Measurements from ENCODE around the gene SMOC2. TPM values are rescaled to one million over a fixed set of nuclear protein-coding genes. Genes with fewer than 3 reads are reported as not detected.

SMOC2 gene
- total and polyA plus RNA-seq, 2 of the 4 experiments (the other 2 are of a cell fraction), result not detected

DNA sequence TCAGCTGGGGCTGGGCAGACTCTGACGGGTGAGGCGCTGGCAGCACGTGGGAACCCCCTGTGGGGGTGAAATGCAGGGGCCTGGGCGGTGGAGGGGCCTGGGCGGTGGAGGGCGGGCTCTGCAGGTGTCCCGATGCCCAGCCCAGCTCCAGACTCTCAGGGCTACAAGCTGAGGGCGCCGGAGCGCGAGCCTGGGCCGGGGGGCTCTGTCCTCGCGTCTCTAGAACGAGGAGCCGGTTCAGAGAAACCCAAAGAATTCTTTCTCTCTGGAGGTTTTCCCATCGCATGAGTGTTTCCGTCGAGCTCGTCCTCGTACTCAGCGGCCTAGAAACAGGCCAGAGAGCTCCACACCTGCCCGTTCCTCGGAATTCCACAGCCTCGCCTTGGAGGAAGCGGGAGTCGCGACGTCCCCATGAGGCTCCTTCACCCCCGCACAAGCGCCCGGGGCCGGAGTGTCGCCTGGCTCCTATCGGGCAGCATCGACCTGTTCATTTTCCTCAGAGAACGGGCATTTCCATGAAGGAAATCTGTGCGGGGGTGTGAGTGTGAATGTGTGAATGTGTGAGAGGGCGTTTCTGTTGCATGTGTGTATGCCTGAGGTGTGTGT, 76.9 kb downstream of the SMOC2 start:
- Histone ChIP-seq H3K4me3 (ENCODE audit: insufficient read depth, low read depth, low read length) (no peak overlapping the region), H3K4me2 (ENCODE audit: low read depth, low read length) (no peak overlapping the region), H4K8ac (ENCODE audit: low read depth in 2 of 2, low read length in 2 of 2) (no peak overlapping the region), H2BK15ac (ENCODE audit: low read depth, low read length) (no peak overlapping the region), H4K91ac (ENCODE audit: insufficient read depth, low read depth, low read length) (no peak overlapping the region), H3K79me1 (ENCODE audit: low read depth in 1 of 2, low read length in 2 of 2) (no peaks in the 10 kb centered on the region), H3K14ac (replicated peaks; ENCODE audit: low read depth, low read length) (no peak overlapping the region), H3K36me3 (ENCODE audit: control insufficient read depth, insufficient read depth, low read length) (no peaks in the 10 kb centered on the region), H2BK5ac (ENCODE audit: low read depth, low read length, poor library complexity, severe bottlenecking) (no peak overlapping the region), H4K20me1 (ENCODE audit: insufficient read depth, low read length) (no peaks in the 10 kb centered on the region), H3K9ac (ENCODE audit: low read depth, low read length) (no peak overlapping the region), H2BK20ac (ENCODE audit: low read depth, low read length) (no peak overlapping the region), H2AK5ac (ENCODE audit: low read depth, low read length) (no peak overlapping the region), H3K23ac (ENCODE audit: low read depth, low read length) (no peak overlapping the region), H2BK120ac (ENCODE audit: low read depth, low read length) (no peak overlapping the region), H3K9me3 (ENCODE audit: control insufficient read depth, insufficient read depth, low read length) (peaks cover 55% of the 10 kb centered on the region), H3K4me1 (ENCODE audit: control insufficient read depth, insufficient read depth, low read length) (no peaks in the 10 kb centered on the region), H2AFZ (replicated peaks; ENCODE audit: low read length, poor library complexity) (peak overlapping the region; percentile 33), H2AK9ac (replicated peaks; ENCODE audit: low read depth, low read length, poor library complexity) (no peak overlapping the region), H3K4ac (ENCODE audit: low read depth, low read length) (no peak overlapping the region), H3K56ac (ENCODE audit: extremely low read depth, insufficient read depth, low read length) (no peak overlapping the region), H3K18ac (ENCODE audit: low read depth, low read length) (no peak overlapping the region), H3K27ac (ENCODE audit: insufficient read depth, low read length) (no peak overlapping the region), H4K5ac (ENCODE audit: low read depth, low read length) (no peak overlapping the region), H3K9me1 (ENCODE audit: insufficient read depth, low read length) (no peaks in the 10 kb centered on the region), H3K27me3 (ENCODE audit: control insufficient read depth, insufficient read depth, low read length) (no peaks in the 10 kb centered on the region)
- WGBS, 2 experiments (ENCODE audit: extremely low coverage in 2 of 2, insufficient read length in 1 of 2), result 69% methylated on average over 9 of the region's 39 CpGs; no CpG with 5 or more reads in 1 of the 2 experiments
- in situ Hi-C loops (cut with MboI; ENCODE audit: low sequenced_read_pairs), result no loop called here
- DNase-seq (no peak), ATAC-seq (ENCODE audit: low read depth) (no peak)
- intact Hi-C loops (cut with micrococcal nuclease), result no loop called here
- TF ChIP-seq, protein P1, sequence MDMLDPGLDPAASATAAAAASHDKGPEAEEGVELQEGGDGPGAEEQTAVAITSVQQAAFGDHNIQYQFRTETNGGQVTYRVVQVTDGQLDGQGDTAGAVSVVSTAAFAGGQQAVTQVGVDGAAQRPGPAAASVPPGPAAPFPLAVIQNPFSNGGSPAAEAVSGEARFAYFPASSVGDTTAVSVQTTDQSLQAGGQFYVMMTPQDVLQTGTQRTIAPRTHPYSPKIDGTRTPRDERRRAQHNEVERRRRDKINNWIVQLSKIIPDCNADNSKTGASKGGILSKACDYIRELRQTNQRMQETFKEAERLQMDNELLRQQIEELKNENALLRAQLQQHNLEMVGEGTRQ (IDR thresholded peaks at IDR 0.05; ENCODE audit: low read depth, low read length), result no peak
- TF ChIP-seq BHLHE40 (IDR thresholded peaks at IDR 0.05; ENCODE audit: low read depth, low read length) (no peak), MAFK (IDR thresholded peaks at IDR 0.05; ENCODE audit: low read depth, low read length) (no peak), NFE2L2 (IDR thresholded peaks at IDR 0.05; ENCODE audit: low read depth, low read length) (no peak), SMC3 (IDR thresholded peaks at IDR 0.05; ENCODE audit: low read depth, low read length) (no peak), CHD1 (IDR thresholded peaks at IDR 0.05; ENCODE audit: low read depth, low read length) (no peak)
- TF ChIP-seq, protein P2, sequence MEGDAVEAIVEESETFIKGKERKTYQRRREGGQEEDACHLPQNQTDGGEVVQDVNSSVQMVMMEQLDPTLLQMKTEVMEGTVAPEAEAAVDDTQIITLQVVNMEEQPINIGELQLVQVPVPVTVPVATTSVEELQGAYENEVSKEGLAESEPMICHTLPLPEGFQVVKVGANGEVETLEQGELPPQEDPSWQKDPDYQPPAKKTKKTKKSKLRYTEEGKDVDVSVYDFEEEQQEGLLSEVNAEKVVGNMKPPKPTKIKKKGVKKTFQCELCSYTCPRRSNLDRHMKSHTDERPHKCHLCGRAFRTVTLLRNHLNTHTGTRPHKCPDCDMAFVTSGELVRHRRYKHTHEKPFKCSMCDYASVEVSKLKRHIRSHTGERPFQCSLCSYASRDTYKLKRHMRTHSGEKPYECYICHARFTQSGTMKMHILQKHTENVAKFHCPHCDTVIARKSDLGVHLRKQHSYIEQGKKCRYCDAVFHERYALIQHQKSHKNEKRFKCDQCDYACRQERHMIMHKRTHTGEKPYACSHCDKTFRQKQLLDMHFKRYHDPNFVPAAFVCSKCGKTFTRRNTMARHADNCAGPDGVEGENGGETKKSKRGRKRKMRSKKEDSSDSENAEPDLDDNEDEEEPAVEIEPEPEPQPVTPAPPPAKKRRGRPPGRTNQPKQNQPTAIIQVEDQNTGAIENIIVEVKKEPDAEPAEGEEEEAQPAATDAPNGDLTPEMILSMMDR (conservative IDR thresholded peaks at IDR 0.05; ENCODE audit: low read depth, low read length), result no peak
- TF ChIP-seq, protein P3, sequence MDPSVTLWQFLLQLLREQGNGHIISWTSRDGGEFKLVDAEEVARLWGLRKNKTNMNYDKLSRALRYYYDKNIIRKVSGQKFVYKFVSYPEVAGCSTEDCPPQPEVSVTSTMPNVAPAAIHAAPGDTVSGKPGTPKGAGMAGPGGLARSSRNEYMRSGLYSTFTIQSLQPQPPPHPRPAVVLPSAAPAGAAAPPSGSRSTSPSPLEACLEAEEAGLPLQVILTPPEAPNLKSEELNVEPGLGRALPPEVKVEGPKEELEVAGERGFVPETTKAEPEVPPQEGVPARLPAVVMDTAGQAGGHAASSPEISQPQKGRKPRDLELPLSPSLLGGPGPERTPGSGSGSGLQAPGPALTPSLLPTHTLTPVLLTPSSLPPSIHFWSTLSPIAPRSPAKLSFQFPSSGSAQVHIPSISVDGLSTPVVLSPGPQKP (IDR thresholded peaks at IDR 0.05; ENCODE audit: borderline replicate concordance, low read depth, low read length), result no peak
- ChIA-PET CTCF (no interaction called here), POLR2A (ENCODE audit: unreplicated experiment) (no interaction called here)
- no TSS peak for BruUV-seq (replicated peaks)
- dilution Hi-C loops (cut with HindIII; ENCODE audit: low sequenced_read_pairs, unreplicated experiment), result no loop called here

All from IMR-90 (cell line).